H9 (cell line): ENCODE results near the gene RLBP1. TPM values are rescaled to one million over a fixed set of nuclear protein-coding genes. Genes with fewer than 3 reads are reported as not detected.

Source experiments
- DNase-seq: peaks from one replicate; pipeline ENCODE4 v3.0.0-alpha.2; 2017
- H2AFZ ChIP-seq: one replicate; pipeline ENCODE4 v1.6.1; 2013; ENCODE audit warnings: mild to moderate bottlenecking, low read length, control low read depth, moderate library complexity
- H2AK5ac ChIP-seq: 2 replicates; pipeline ENCODE4 v1.6.1; 2013; ENCODE audit warnings: low read length, control low read depth, mixed read lengths; ENCODE audit not compliant: insufficient read length
- H2BK120ac ChIP-seq: one replicate; pipeline ENCODE4 v1.6.1; 2013; ENCODE audit warnings: low read depth, mild to moderate bottlenecking, low read length, control low read depth, inconsistent platforms; ENCODE audit not compliant: poor library complexity, severe bottlenecking
- H2BK12ac ChIP-seq: 2 replicates; pipeline ENCODE4 v1.6.1; 2013; ENCODE audit warnings: low read length, control low read depth, mixed read lengths, low read depth; ENCODE audit not compliant: insufficient read length
- H2BK15ac ChIP-seq: 2 replicates; pipeline ENCODE4 v1.6.1; 2013; ENCODE audit warnings: low read depth, low read length, control low read depth
- H2BK20ac ChIP-seq: one replicate; pipeline ENCODE4 v1.6.1; 2013; ENCODE audit warnings: low read depth, mild to moderate bottlenecking, low read length, control low read depth, inconsistent platforms; ENCODE audit not compliant: poor library complexity, severe bottlenecking
- H2BK5ac ChIP-seq: 2 replicates; pipeline ENCODE4 v1.6.1; 2013; ENCODE audit warnings: low read length, control low read depth, mixed read lengths; ENCODE audit not compliant: insufficient read length
- H3K14ac ChIP-seq: 2 replicates; pipeline ENCODE4 v1.6.1; 2013; ENCODE audit warnings: low read length, control low read depth; ENCODE audit not compliant: insufficient read depth
- H3K18ac ChIP-seq: 2 replicates; pipeline ENCODE4 v1.6.1; 2013; ENCODE audit warnings: low read depth, mild to moderate bottlenecking, mixed read lengths, low read length, control low read depth; ENCODE audit not compliant: insufficient read length
- H3K23ac ChIP-seq: 2 replicates; pipeline ENCODE4 v1.6.1; 2013; ENCODE audit warnings: low read length, control low read depth, mixed read lengths, low read depth; ENCODE audit not compliant: insufficient read length
- H3K23me2 ChIP-seq: 2 replicates; pipeline ENCODE4 v1.6.1; 2013; ENCODE audit warnings: low read depth, mild to moderate bottlenecking, mixed read lengths, low read length, control low read depth; ENCODE audit not compliant: insufficient read length, poor library complexity, severe bottlenecking
- H3K27ac ChIP-seq: 2 replicates; pipeline ENCODE4 v1.5.1; 2013; ENCODE audit warnings: low read length, control low read depth, mixed read lengths, low read depth; ENCODE audit not compliant: insufficient read length
- H3K27me3 ChIP-seq: 2 replicates; pipeline ENCODE4 v1.6.1; 2013; ENCODE audit warnings: low read length, control low read depth, inconsistent platforms; ENCODE audit not compliant: insufficient read depth
- H3K4ac ChIP-seq: 2 replicates; pipeline ENCODE4 v1.6.1; 2013; ENCODE audit warnings: low read depth, mild to moderate bottlenecking, control low read depth, inconsistent platforms, low read length, moderate library complexity
- H3K4me1 ChIP-seq: 2 replicates; pipeline ENCODE4 v1.6.1; 2013; ENCODE audit warnings: low read length, control low read depth, inconsistent platforms; ENCODE audit not compliant: insufficient read depth
- H3K4me2 ChIP-seq: 2 replicates; pipeline ENCODE4 v1.6.1; 2013; ENCODE audit warnings: low read length, control low read depth, mixed read lengths; ENCODE audit not compliant: insufficient read length, insufficient read depth
- H3K56ac ChIP-seq: 2 replicates; pipeline ENCODE4 v1.6.1; 2013; ENCODE audit warnings: low read depth, mild to moderate bottlenecking, mixed read lengths, low read length, control low read depth; ENCODE audit not compliant: insufficient read length
- H3K79me1 ChIP-seq: 2 replicates; pipeline ENCODE4 v1.6.1; 2013; ENCODE audit warnings: low read depth, mild to moderate bottlenecking, moderate library complexity, low read length, control low read depth, inconsistent platforms; ENCODE audit not compliant: insufficient read depth, poor library complexity, severe bottlenecking
- H3K79me2 ChIP-seq: 2 replicates; pipeline ENCODE4 v1.6.1; 2013; ENCODE audit warnings: low read length, control low read depth, inconsistent platforms; ENCODE audit not compliant: insufficient read depth
- H3K9ac ChIP-seq: 2 replicates; pipeline ENCODE4 v1.6.1; 2013; ENCODE audit warnings: low read length, control low read depth, mixed read lengths; ENCODE audit not compliant: insufficient read length; ENCODE audit errors: extremely low read depth
- H3K9me3 ChIP-seq: one replicate; pipeline ENCODE4 v1.6.1; 2013; ENCODE audit warnings: low read depth, low read length, inconsistent platforms; ENCODE audit not compliant: control insufficient read depth
- H3T11ph ChIP-seq: one replicate; pipeline ENCODE4 v1.6.1; 2013; ENCODE audit warnings: mild to moderate bottlenecking, low read length, control low read depth, inconsistent platforms
- H4K20me1 ChIP-seq: one replicate; pipeline ENCODE4 v1.6.1; 2013; ENCODE audit not compliant: control insufficient read depth, insufficient read length, insufficient read depth
- H4K5ac ChIP-seq: 2 replicates; pipeline ENCODE4 v1.6.1; 2013; ENCODE audit warnings: low read depth, mild to moderate bottlenecking, mixed read lengths, low read length, control low read depth; ENCODE audit not compliant: insufficient read length
- H4K8ac ChIP-seq: replicated peaks from 2 replicates; pipeline ENCODE4 v1.6.1; 2013; ENCODE audit warnings: low read length, control low read depth, mixed read lengths, low read depth; ENCODE audit not compliant: insufficient read length
- H4K91ac ChIP-seq: 2 replicates; pipeline ENCODE4 v1.6.1; 2013; ENCODE audit warnings: low read depth, mild to moderate bottlenecking, moderate library complexity, mixed read lengths, low read length, control low read depth; ENCODE audit not compliant: insufficient read length
- H3K27ac Mint-ChIP-seq, 3 experiments: 2 replicates in 2 of 3; 3 replicates in 1 of 3; pipeline ENCODE4 v1.8.0; 2020 to 2021; ENCODE audit warnings: mixed read lengths in 3 of 3, mild to moderate bottlenecking in 1 of 3, moderate library complexity in 1 of 3
- H3K27me3 Mint-ChIP-seq: 2 replicates; pipeline ENCODE4 v1.8.0; 2021; ENCODE audit warnings: low read depth, mild to moderate bottlenecking, moderate library complexity, mixed read lengths
- H3K36me3 Mint-ChIP-seq, 3 experiments: 2 replicates in 2 of 3; 3 replicates in 1 of 3; pipeline ENCODE4 v1.8.0; 2020 to 2021; ENCODE audit warnings: low read depth in 3 of 3, mixed read lengths in 3 of 3; ENCODE audit not compliant: insufficient read depth in 1 of 3
- H3K4me1 Mint-ChIP-seq, 2 experiments: 2 replicates each; pipeline ENCODE4 v1.8.0; 2020; ENCODE audit warnings: mixed read lengths in 2 of 2
- H3K4me3 Mint-ChIP-seq, 2 experiments: 2 replicates in 1 of 2; 3 replicates in 1 of 2; pipeline ENCODE4 v1.8.0; 2020 to 2021; ENCODE audit warnings: mild to moderate bottlenecking in 2 of 2, mixed read lengths in 2 of 2, moderate library complexity in 1 of 2
- H3K9me3 Mint-ChIP-seq, 2 experiments: 2 replicates in 1 of 2; 3 replicates in 1 of 2; pipeline ENCODE4 v1.8.0; 2020; ENCODE audit warnings: mild to moderate bottlenecking in 2 of 2, mixed read lengths in 2 of 2, moderate library complexity in 1 of 2
- CTCF ChIP-seq: fragments of 200-600 bp; sonication (generic); conservative IDR thresholded peaks from 3 replicates; pipeline ENCODE4 v1.8.0; 2021; ENCODE audit warnings: antibody characterized with exemption, mild to moderate bottlenecking
- WGBS: extraction: QIAGEN DNeasy Blood & Tissue Kit; methylation state at CpG from one replicate; pipeline ENCODE4 v1.1.7; 2013; ENCODE audit warnings: missing lambda C conversion rate, low lambda C conversion rate, mixed read lengths; ENCODE audit not compliant: insufficient read length; ENCODE audit errors: extremely low coverage; 5-methylcytosine and 5-hydroxymethylcytosine counted together
- total RNA-seq: library from RNA; stranded (reverse); gene quantifications from 2 replicates; pipeline ENCODE4 v1.2.1, GENCODE V29; 2021

Gene RLBP1
- total RNA-seq, 1 experiment from 2014 or later = not detected

DNA sequence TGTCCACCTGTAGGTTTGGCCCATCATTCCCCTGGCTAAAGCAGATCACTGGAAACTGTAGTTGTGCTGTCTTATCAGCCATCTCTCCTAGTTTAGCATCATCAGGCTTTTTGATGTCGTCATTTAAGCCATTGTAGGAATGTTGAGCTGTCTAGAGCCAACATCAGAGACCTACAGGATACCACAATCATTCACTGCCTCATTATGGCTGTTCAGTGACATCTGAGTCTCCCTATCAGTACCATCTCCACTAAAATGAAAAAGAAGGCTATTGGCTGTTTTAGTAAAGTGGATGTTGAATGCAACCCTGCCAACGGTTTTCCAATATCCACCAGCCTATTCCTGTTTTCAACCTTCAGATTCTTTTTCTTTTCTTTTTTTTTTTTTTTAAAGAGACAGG, 29.2 kb downstream of the RLBP1 start:
- Histone ChIP-seq H3K9ac (no peak overlapping the region), H2BK15ac (no peak overlapping the region)
- DNase-seq = no peak

More for the DNA sequence above, 29.2 kb downstream of the RLBP1 start:
- H3K9me3 ChIP-seq = no peaks in the 10 kb centered on the region
- H3K23me2 ChIP-seq = no peaks in the 10 kb centered on the region
- no CpG with 5 or more reads among the region's 2 CpGs for WGBS
- no peak for TF ChIP-seq CTCF
- H3K79me2 ChIP-seq = no peaks in the 10 kb centered on the region
- H3K4me2 ChIP-seq = no peak overlapping the region
- H2BK20ac ChIP-seq = no peak overlapping the region
- Mint-ChIP-seq H3K27me3 (no peaks in the 10 kb centered on the region), H3K4me1 (peaks cover 15 to 16% of the 10 kb centered on the region in 2 experiments), H3K36me3 (peaks cover 7 to 31% (median 12%) of the 10 kb centered on the region in 3 experiments; a peak in 5 of 7 replicates), H3K9me3 (no peaks in the 10 kb centered on the region), H3K4me3 (no peak overlapping the region), H3K27ac (no peak overlapping the region)
- no peaks in the 10 kb centered on the region for H3K27me3 ChIP-seq
- no peak overlapping the region for H3K4ac ChIP-seq
- H3K79me1 ChIP-seq = no peaks in the 10 kb centered on the region
- no peak overlapping the region for H3K14ac ChIP-seq
- no peak overlapping the region for H2AFZ ChIP-seq
- no peak overlapping the region for H4K91ac ChIP-seq
- H4K20me1 ChIP-seq = no peaks in the 10 kb centered on the region
- no peak overlapping the region for H2BK5ac ChIP-seq
- H3K27ac ChIP-seq = no peak overlapping the region
- H2BK12ac ChIP-seq = no peak overlapping the region
- H2BK120ac ChIP-seq = no peak overlapping the region
- no peak overlapping the region for H4K8ac ChIP-seq
- no peak overlapping the region for H3T11ph ChIP-seq
- no peak overlapping the region for H3K23ac ChIP-seq
- no peak overlapping the region for H3K56ac ChIP-seq
- no peak overlapping the region for H2AK5ac ChIP-seq
- no peaks in the 10 kb centered on the region for H3K4me1 ChIP-seq
- H3K18ac ChIP-seq = no peak overlapping the region
- no peak overlapping the region for H4K5ac ChIP-seq
